NCI-H128 (cell line): ENCODE results near the gene UCKL1.
"Not testable (repeated sequence)": the region's sequence is repeated elsewhere in the genome, so short reads cannot be mapped to it uniquely, and the experiment has no call there.

ENCODE experiments used
- DNase-seq: peaks from one replicate; lab custom pipeline; 2025; ENCODE audit not compliant: unreplicated experiment; lab: John Stamatoyannopoulos, UW

UCKL1 gene

DNA sequence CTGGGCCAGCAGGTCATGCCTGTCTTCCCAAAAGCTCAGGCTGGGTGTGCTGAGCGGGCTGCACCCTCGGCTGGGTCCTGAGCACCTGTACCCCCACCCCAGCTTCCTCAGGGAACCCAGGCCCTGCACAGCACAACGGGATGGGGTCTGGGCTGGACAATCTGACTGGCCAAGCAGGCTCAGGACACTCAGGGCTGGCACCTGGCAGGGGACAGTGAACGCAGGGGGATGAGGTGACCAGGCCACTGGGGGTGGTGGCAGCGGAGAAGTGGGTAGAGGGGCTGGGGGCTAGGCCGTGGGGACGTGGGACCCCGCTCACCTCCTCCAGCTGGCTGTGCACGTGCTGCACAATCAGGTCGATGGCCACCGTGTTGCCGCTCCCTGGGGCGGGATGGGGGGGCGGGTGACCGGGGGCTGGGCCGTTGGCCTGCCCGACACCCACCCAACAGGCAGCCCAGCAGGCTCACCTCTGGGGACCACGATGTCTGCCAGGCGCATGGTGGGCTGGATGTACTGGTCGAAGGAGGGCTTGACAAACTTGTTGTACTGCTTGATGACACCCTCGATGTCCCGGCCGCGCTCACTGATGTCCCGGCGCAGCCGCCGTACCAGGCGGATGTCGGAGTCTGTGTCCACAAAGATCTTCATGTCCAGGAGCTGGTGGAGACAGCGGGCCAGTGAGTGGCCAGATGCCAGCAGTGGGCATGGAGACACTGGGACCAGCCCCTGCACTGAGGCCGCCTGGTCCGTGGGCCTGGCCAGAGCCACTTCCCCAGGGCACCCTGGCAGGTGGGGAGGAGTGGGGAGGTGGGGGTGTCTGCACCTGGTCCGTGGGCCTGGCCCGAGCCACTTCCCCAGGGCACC lies 11.9 kb downstream of the UCKL1 start:
- no peak for DNase-seq

DNA sequence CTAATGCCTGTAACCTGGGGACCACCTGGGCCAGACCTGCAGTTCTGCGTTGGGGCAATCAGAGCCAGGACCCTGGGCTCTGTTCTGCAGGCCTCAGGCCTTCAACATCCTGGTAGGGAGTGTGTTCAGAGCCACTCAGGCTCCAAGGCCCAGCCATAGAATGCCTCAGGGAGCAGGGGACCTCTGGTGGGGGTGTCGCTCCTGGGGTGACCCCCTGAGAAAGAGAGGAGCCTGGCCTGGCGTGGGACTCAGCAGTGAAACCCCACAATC lies 12.5 kb downstream of the UCKL1 start:
- DNase-seq = no peak

DNA sequence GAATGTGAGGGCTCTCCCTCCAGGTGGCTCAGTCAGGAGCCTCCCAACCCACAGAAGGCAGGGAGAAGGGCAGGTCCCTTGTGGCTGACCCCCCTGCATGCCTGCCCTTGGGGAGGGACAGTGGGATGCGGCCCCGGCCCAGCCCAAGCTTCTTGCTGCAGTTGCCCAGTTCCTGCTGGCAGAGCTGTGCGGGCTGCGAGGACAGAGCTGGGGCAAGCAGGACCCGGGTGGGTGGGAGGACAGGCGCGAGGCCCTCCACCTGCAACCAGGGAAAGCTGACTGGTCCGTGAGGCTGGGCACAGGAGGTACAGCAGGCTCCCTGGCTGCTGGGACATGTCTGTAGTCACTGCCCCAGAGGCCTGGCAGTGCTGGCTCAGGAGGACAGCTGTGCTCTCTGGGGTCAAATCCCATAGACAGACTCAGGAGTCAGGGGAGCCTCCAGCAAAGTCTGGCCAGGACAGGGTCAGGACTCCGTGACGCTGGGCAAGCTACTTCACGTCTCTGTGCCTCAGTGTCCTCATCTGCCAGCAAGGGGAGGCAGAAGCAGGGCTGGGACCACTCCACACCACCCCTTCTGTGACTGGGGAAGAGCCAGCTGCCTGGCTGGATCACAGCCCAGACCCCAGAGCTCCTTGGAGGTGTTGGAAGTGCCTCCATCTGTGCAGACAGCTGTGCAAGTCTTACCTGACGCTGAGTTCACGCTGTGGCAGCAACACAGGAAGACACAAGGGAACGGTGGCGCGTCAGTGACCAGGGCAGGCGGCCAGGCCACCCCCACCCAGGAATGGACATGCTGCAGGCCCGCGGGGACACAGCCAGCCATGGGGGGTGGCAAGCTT lies 13.0 kb downstream of the UCKL1 start:
- DNase-seq = no peak

DNA sequence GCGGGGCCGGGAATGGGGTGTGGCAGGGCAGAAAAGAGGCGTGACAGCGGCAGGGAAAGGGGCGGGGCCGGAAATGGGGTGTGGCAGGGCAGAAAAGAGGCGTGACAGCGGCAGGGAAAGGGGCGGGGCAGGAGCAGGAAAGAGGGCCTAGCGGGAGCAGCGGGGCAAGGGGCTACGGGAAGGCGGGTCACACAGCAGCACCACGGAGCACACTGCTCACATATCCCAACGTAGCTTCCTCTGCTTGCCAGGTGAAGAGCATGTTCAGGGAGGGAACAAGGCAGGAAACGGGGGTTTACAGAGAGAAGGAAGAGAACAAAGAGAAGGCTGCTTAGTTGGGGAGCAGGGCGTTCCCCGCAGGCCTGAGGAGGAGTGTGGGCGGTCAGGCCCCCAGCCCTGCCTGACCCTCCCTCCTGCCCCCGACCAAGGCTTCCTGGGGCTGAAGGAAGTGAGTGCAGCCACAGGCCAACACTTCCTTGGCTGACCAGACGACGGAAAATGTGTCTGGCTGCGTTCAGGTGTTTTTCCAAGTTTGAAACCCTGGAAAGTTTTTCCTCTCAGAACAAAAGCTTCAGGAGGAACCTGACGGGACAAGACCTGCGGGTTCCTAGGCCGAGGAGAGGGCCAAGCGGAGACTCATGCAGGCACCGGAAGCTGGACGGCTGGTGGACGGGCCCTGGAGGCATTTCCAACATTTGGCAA lies 13.8 kb downstream of the UCKL1 start:
- DNase-seq = no peak

DNA sequence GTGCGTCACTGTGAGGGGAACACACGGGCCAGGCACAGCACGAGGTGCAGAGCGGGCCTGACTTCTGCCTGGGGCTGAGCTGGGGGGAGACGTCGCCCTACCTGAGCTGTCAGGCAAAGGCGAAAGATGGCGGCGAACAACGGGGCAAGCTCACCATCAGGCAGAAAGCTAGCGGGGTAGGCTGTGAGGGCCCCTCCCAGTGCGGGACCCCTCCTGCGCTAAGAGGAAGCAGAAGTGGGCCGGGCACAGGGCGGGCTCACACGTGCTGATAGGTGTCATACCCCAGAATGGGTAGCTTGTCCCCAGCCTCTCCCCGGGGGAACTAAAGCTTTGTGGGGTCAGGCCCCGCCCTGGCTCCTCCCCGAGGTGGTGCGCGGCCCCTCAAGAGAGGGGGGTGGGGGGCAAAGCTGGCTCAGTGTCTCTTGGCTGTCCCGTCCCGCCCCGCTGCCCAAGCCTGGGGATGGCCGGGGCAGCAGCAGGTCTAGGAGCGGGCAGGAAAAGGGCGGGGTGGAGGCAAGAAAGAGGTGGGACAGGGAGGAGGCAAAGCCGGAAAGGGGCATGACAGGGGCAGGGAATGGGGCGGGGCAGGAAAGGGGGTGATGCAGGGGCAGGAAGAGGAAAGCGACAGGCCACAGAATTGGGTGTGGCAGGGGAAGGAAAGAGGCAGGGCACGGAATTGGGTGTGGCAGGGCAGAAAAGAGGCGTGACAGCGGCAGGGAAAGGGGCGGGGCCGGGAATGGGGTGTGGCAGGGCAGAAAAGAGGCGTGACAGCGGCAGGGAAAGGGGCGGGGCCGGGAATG lies 14.7 kb downstream of the UCKL1 start:
- no peak for DNase-seq

DNA sequence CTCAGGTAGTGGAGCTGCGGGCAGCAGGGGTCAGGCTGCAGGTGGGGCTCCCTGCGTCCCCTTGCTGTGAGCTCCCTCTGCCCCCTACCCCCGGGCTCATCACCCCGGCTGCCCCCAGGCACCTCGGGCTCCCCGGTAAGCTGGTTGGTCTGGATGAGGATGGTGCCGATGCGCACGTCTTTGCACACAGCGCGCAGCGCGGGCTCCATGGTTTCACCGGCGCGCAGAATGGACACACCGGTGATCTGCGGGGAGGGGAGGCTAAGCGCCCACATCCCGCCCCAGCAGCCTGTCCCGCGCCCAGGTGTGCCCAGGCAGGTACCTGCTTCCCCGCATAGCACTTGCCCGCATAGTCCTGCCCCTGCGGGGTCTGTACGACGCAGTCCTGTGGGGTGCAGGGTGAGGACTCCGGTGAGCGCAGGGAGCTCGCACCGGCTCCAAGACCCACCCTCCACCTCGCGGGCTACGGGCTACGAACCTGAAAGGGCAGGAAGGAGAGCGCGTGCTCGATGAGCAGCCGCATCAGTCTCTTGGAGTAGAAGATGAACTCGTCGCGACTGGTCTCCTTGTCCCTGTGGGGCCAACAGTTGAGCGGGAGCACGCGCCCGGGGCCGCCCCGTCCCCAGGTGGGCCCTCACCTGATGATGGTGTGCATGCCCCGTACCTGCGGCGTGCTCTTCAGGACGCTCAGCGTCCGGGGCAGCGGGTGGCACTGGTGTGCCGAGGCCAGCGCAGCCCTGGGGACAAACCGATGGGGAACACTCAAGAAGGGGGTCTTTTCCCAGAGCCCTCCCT lies 15.5 kb downstream of the UCKL1 start:
- no peak for DNase-seq

DNA sequence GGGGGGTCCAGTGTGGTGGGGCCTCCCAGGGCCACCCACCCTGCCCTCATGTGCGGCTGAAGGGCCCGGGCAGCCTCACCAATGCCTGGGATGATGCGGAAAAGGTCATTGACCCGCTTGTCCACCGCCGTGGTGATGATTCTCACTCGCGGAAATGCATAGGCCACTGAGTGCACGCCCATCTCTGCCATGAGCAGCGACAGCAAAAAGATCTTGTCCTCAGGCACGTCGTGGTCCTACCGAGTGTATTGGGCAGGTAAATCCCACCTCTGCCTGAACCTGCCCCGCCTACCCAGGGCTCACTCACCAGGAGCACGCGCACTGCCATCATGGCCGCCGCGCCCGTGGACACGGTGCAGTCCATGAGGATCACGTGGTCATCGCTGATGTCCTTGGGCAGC lies 16.1 kb downstream of the UCKL1 start:
- no peak for DNase-seq

DNA sequence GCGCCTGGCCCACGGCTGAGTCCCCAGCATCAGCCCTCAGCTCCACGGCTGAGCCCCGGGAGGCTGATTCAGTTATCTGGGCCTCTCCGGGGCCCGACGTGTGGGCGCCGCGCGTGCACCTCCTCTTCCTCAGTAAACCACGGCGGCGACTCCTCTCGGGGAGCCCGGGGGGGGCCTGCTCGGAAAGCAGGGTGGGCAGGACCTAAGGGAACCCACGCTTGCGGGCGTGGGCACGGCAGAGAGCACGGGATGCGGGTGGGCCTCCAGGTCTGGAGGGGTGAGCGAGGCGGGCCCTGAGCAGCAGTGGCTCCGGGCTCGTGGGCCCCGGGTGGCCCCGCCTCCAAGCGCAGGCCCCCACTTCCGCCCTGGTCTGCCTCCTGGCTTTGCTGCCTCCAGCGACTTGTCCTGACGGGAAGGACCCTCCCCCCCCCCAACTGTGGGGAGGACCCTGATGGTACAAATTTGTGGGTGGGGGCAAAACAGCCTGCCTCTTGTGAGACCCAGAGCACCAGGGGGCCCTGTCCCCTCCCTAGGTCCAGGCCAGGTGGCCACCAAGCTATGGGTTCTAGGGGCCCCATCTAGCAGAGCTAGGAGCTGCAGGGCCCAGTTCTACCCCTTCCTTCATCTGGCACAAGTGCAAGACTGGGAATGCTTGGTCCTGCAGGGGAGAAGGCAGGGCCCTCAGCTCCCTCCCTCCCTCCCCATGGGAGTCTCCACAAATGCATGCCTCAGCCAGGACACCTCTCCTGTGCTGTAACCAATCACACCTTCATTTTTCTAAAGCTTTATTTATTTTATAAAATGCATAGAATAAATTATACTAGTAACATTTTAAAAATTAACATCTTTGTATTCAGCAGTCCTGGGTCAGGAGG lies 16.9 kb downstream of the UCKL1 start:
- no peak for DNase-seq

DNA sequence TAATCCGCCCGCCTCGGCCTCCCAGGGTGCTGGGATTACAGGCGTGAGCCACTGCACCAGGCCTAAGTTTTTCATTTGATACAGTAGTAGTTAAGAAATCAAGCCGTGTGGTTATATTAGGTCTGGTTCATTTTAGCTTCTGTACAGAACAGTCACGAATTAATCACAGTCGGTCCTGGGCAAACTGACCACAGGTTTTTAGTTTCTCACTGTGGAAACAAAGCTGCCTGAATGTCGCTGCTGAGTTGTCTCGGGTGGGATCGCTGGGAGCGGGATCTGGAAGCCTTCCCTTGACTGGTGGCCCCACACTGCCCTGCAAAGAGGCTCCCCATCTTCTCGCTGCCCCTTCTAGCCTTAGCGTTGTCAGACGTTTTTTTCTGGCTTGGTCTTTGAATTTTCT lies 18.6 kb downstream of the UCKL1 start:
- DNase-seq = no peak

DNA sequence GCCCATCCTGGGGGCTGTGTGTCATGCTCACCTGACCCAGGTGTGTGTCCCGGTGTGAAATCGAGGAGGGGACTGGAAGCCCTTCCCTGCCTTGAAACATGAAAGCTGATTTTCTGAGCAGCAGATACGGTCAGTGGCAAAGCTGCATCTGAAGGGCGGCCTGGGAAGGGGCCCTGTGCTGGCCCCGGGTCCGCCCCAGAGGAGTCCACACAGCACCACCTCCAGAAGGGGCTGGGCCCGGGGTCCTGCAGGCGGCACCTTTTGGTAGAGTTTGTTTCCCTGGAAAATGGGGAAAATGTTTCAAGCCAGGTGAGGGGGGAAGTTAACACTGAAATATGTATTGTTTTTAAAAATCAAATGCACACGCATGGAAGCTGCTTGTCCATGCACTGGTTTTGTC lies 20.8 kb downstream of the UCKL1 start:
- no peak for DNase-seq

DNA sequence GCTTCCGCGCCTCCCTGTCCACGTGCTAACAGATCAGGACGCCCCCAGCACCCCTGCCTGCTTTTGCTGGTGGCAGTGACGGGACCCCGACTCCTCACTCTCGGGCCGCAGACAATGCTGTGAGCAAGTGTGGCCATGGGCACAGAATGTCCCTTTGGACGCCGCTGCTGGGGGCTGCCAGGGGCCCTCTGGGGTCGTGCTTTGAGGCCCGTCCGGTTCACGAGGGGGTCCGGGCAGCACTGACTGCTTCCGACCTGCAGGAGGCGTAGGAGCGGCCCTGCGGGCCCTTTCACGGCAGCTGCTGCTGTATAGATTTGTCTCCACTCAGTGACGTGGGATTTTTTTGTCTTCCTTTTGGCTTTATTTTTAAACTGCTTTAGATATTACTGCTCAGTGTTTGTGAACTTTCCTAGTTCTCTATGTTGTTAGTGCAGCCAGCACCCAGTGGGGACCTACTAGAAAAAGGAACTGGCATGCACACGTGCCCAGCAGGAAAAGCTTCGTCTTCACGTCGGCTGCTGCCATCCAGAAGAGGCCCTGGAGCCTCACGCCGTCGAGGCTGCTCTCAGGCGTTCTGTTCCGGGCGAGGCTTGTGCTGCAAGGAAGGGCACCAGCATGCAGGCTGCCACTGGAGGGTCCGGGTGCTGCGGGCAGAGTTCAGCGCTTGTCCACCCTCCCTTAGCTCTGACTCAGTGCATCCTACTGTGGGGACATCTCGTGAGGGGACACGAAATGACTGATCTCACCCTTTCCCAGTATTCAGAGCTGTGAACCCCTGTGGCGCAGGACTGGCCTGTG lies 21.7 kb downstream of the UCKL1 start:
- DNase-seq = no peak

DNA sequence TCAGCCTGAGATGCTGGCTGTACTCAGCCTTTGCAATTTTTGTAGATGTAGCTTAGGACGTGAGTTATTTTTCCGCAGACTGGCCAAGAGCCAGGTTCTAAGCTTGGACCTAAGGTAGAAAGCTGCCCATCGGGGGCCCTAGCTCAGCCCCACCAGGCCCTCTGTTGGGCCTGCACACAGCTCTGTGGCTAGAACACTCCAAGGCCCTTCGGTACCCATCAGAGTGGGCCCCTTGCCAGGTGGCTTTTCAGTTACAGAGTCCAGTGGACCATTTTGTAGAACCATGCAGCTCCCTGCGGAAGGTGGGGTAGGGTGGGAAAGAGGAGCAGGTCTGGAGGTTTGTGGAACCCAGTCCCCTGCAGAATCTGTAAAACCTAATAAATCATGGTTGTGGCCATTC lies 22.6 kb downstream of the UCKL1 start:
- no peak for DNase-seq

DNA sequence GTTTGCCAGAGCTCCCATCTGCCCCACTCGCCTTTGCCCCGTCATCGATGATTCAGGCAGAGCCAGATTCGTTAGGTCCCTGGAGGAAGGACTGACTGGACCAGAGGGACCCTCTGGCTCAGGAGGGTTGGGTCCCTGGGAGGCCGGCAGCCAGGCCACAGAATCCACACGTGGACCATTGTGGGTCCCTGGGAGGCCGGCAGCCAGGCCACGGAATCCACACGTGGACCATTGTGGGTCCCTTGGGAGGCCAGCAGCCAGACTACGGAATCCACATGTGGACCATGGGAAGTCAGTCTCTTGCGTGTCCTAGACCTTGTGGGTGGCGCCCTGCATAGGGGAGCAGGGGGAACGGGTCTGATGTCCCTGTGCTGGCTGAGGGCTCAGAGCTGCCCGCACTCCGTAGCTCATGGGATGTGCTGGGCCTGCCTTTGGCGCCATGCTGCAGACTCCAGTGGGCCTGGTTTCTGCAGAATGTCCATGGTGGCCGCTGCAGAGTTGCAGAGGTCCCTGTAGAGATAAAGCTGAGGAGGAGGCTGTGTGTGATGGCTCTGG lies 23.5 kb downstream of the UCKL1 start:
- no peak for DNase-seq

DNA sequence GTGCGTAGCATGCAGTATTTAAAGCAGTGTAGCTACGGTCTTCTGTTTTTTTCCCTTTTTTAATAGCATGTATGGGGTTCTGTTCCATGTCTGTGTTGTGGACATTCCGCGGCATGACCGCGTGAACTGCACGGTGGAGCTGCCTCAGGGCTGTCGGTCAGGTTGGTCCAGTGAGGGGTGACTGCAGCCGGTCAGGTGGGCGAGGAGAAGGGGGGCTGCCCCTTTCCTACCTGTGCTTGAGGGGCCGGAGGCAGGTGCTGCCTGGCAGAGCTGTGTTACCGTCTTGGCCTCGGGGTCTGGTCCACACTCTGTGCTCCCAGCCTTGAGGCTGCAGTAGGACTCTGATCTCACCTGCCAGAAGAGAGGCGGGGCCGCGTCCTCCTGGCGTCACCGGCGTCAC lies 24.5 kb downstream of the UCKL1 start:
- no peak for DNase-seq

DNA sequence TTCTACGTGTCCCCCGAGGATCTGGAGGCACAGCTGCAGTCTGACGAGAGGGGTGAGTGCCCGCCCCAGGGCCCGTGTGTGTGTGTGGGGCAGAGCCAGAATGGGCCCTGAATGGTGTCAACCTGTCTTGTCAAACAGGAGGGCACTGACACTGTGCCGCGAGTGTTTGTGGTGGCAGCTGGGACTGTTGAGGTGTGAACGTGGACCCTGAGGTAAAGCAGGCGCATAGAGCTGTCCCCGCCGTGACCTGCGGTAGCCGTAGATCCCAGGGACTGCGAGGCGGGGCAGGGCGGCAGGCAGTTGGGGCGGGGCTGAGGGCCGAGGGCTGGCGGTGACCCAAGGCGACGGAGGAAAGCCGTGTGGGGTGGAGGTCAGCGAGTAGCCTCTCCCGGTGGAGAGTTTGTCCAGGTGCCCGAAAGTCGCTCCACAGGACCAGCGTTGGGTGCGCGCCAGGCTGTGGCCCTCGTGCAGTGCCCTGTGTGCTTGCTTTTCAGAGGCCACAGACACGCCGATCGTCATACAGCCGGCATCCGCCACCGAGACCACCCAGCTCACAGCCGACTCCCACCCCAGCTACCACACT lies 25.2 kb downstream of the UCKL1 start:
- no peak for DNase-seq

DNA sequence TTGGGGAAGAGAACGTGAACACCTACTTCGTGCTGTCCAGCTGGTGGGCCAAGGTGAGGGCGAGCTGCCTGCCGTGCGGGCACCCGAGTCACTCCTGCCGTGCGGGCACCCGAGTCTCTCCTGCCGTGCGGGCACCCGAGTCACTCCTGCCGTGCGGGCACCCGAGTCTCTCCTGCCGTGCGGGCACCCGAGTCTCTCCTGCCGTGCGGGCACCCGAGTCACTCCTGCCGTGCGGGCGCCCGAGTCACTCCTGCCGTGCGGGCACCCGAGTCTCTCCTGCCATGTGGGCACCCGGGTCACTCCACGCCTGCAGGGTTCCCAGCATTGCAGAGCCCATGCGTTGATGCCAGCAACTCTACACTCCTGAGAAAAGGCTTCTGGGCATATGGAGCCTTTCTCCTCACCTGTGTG lies 26.7 kb downstream of the UCKL1 start:
- DNase-seq = not testable (repeated sequence)

DNA sequence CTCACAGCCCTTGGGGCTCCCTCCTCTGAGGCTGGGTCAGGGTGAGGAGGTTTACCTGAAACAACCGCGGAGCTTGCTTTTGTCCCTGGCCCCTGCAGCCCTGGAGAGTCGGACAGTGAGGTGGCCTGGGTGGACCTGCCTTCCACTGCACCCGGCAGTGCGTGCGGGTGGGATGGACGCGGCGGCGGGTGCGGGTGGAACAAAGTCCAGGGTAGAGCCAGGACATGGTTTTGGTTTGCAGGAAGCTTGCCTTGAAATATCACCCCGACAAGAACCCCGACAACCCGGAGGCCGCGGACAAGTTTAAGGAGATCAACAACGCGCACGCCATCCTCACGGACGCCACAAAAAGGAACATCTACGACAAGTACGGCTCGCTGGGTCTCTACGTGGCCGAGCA lies 27.1 kb downstream of the UCKL1 start:
- no peak for DNase-seq

DNA sequence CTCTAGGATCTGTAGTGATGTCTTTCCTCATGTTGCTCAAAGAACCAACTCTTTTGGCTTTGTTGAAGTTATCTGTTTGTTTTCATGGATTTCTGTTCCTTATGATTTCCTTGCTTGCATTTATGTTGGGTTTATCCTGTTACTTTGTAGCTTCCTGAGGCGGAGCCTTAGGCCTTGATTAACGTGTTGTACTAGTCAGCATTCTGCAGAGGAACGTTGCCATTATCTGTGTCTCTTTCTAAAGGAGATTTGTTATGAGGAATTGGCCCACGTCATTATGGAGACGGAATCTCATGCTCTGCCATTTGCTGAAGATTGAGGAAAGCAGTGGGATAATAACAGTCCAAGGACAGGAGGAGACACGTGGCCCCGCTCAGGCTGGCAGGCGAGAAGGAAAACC lies 29.9 kb downstream of the UCKL1 start:
- no peak for DNase-seq
